Measurements from ENCODE around the gene EVI5.

GRCh38 chr1:92480200-92480812, 304.6 kb downstream of the EVI5 start:
- no peak for TF ChIP-seq ZBTB33 (IDR thresholded peaks at IDR 0.05)
- TF ChIP-seq CTCF (IDR thresholded peaks at IDR 0.05 in 2 of 3, conservative IDR thresholded peaks at IDR 0.05 in 1 of 3; ENCODE audit: control insufficient read depth in 2 of 3, extremely low read depth in 1 of 3, insufficient read depth in 1 of 3, low read depth in 3 of 3, low read length in 3 of 3) = no peak
- TF ChIP-seq JUNB (IDR thresholded peaks at IDR 0.05) = no peak
- no peak for TF ChIP-seq BHLHE40 (IDR thresholded peaks at IDR 0.05; ENCODE audit: borderline replicate concordance in 1 of 2, low read depth in 2 of 2, low read length in 1 of 2)
